NCI-H2227 (cell line): ENCODE measurements around the gene HIPK3.
A peak's percentile ranks its signal among the peaks of the same experiment; 100 is the strongest.
"Not testable (repeated sequence)": the region's sequence is repeated elsewhere in the genome, so short reads cannot be mapped to it uniquely, and the experiment has no call there.

ENCODE experiments used
- DNase-seq: peaks from one replicate; lab custom pipeline; 2025; ENCODE audit not compliant: unreplicated experiment; lab: John Stamatoyannopoulos, UW

The HIPK3 gene

GRCh38 chr11:33258631-33259205, 1.5 kb downstream of the HIPK3 start:
- DNase-seq: no peak

GRCh38 chr11:33259869-33260268, 2.7 kb downstream of the HIPK3 start:
- DNase-seq: no peak

GRCh38 chr11:33261350-33261749, 4.2 kb downstream of the HIPK3 start:
- not testable (repeated sequence) for DNase-seq

GRCh38 chr11:33262011-33262645, 4.9 kb downstream of the HIPK3 start:
- no peak for DNase-seq

- no peak for DNase-seq
Observed at GRCh38 chr11:33263549-33263948, 6.4 kb downstream of the HIPK3 start.

GRCh38 chr11:33264926-33265325, 7.7 kb downstream of the HIPK3 start:
- DNase-seq: peak; percentile 55

- DNase-seq: no peak
Observed at GRCh38 chr11:33266393-33267215, 9.4 kb downstream of the HIPK3 start.

GRCh38 chr11:33268945-33269540, 11.9 kb downstream of the HIPK3 start:
- no peak for DNase-seq

- DNase-seq: no peak
Observed at GRCh38 chr11:33269822-33270221, 12.6 kb downstream of the HIPK3 start.

GRCh38 chr11:33271059-33271458, 13.9 kb downstream of the HIPK3 start:
- DNase-seq: no peak

- DNase-seq: no peak
Observed at GRCh38 chr11:33272338-33273107, 15.3 kb downstream of the HIPK3 start.

- DNase-seq: no peak
Observed at GRCh38 chr11:33273656-33274055, 16.5 kb downstream of the HIPK3 start.

GRCh38 chr11:33280411-33280810, 23.2 kb downstream of the HIPK3 start:
- no peak for DNase-seq

- no peak for DNase-seq
Observed at GRCh38 chr11:33281758-33282157, 24.6 kb downstream of the HIPK3 start.

- DNase-seq: no peak
Observed at GRCh38 chr11:33284818-33285217, 27.6 kb downstream of the HIPK3 start.

GRCh38 chr11:33290319-33290718, 33.1 kb downstream of the HIPK3 start:
- DNase-seq: no peak

GRCh38 chr11:33291004-33291777, 34.0 kb downstream of the HIPK3 start:
- peak; percentile 31 for DNase-seq

- DNase-seq: no peak
Observed at GRCh38 chr11:33292311-33292710, 35.1 kb downstream of the HIPK3 start.

GRCh38 chr11:33294224-33294623, 37.0 kb downstream of the HIPK3 start:
- DNase-seq: no peak

- no peak for DNase-seq
Observed at GRCh38 chr11:33294797-33295196, 37.6 kb downstream of the HIPK3 start.
